IPS-18a (cell line): ENCODE results near the gene LILRA6.
"Not testable (repeated sequence)": the region's sequence is repeated elsewhere in the genome, so short reads cannot be mapped to it uniquely, and the experiment has no call there.

ENCODE experiments used
- H3K27ac ChIP-seq: one replicate; pipeline ENCODE4 v1.5.1; 2013; ENCODE audit warnings: low read length
- H3K27me3 ChIP-seq: one replicate; pipeline ENCODE4 v1.6.1; 2013; ENCODE audit warnings: mild to moderate bottlenecking, low read length; ENCODE audit not compliant: control insufficient read depth, insufficient read depth
- H3K36me3 ChIP-seq: one replicate; pipeline ENCODE4 v1.6.1; 2013; ENCODE audit warnings: low read depth, low read length; ENCODE audit not compliant: control insufficient read depth
- H3K4me1 ChIP-seq: one replicate; pipeline ENCODE4 v1.6.1; 2013; ENCODE audit warnings: low read depth, low read length; ENCODE audit not compliant: control insufficient read depth
- H3K4me3 ChIP-seq: one replicate; pipeline ENCODE4 v1.5.1; 2013; ENCODE audit warnings: low read length
- H3K9ac ChIP-seq: one replicate; pipeline ENCODE4 v1.6.1; 2013; ENCODE audit warnings: mild to moderate bottlenecking, low read length, moderate library complexity
- H3K9me3 ChIP-seq: one replicate; pipeline ENCODE4 v1.6.1; 2013; ENCODE audit warnings: low read depth, low read length; ENCODE audit not compliant: control insufficient read depth

Gene LILRA6

DNA sequence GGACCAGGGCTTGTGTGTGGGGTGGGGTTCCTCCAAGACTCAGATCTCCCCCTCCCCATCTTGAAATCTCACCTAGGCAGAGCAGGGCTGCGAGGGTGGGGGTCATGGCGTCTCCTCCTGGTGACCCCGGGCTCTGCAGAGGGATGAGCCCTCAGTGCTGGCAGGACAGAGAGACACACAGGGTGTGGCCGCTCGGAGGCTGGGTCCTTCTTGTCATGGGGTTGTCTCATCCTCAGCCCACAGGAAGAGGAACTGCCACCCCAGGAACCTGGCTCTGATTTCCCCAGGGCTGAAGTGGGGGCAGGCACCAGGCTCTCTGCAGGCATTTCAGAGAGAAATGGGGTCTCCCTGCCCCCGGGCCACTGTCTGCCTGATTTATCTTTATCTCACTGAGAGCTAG, at the start of gene LILRA6:
TSS of gene LILRA6 (minus strand) at position 145 of the 400 bp plus-strand sequence.
- H3K9ac ChIP-seq, H3K27ac ChIP-seq, H3K27me3 ChIP-seq, H3K36me3 ChIP-seq, H3K4me3 ChIP-seq, H3K9me3 ChIP-seq, H3K4me1 ChIP-seq: not testable (repeated sequence)

DNA sequence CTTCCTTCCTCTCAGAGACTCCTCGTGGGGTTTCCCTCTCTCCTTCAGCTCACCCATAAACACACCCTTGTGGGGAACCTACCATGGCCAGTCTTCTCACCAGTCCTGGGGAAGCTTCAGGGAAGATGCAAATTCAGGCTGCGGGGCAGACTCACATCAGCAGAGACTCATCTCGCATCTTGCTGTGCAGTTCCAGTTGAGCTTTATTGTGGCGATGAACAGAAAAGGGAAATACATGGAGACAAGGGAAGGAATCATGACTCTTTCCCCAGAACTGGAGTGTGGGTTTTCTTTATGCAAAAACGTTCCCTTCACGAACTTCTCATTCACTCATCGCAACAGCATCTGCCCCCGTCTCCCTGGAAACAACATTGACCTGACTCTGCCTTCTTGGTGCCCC, 46.6 kb upstream of the LILRA6 start:
- not testable (repeated sequence) for H3K27me3 ChIP-seq, H3K27ac ChIP-seq, H3K4me1 ChIP-seq, H3K9me3 ChIP-seq, H3K4me3 ChIP-seq, H3K36me3 ChIP-seq, H3K9ac ChIP-seq

DNA sequence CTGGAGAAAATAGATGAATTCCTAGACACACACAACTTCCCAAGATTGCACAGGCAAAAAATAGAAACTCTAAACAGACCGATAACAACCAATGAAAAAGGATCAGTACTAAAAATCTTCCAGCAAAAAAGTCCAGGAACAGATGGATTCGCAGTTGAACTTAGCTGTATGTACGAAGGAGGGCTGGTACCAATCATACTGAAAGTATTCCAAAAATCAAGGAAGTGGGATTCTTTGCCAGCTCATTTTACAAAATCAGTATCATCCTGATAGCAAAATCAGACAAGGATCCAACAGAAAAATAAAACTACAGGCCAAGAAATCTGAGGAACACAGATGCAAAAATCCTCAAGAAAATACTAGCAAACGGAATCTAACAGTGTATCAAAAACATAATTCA, 44.9 kb upstream of the LILRA6 start:
- no peak overlapping the region for H3K4me3 ChIP-seq
- no peaks in the 10 kb centered on the region for H3K4me1 ChIP-seq
- no peaks in the 10 kb centered on the region for H3K36me3 ChIP-seq
- no peak overlapping the region for H3K9ac ChIP-seq
- no peak overlapping the region for H3K27ac ChIP-seq
- no peaks in the 10 kb centered on the region for H3K9me3 ChIP-seq
- H3K27me3 ChIP-seq = no peaks in the 10 kb centered on the region

DNA sequence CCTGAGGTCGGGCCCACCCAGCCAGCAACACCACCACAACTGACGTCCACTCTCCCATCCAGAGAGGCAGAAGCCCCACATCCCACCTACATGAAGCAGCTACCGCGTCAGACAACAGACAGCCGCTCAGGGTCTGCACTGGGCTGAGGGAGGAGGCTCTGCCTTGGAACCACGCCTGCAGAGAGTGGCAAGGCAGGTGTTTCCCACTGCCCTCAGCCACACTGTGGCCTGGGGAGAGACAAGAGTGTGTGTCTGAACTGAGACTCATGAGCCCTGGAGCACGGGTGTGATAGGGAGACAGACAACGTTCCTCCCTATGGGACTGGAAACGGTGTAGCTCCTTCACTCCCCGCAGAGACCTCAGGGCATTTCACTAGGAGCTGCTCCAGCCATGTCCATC, 43.7 kb upstream of the LILRA6 start:
- H3K27me3 ChIP-seq, H3K27ac ChIP-seq, H3K9me3 ChIP-seq, H3K4me1 ChIP-seq, H3K36me3 ChIP-seq, H3K4me3 ChIP-seq, H3K9ac ChIP-seq: not testable (repeated sequence)

DNA sequence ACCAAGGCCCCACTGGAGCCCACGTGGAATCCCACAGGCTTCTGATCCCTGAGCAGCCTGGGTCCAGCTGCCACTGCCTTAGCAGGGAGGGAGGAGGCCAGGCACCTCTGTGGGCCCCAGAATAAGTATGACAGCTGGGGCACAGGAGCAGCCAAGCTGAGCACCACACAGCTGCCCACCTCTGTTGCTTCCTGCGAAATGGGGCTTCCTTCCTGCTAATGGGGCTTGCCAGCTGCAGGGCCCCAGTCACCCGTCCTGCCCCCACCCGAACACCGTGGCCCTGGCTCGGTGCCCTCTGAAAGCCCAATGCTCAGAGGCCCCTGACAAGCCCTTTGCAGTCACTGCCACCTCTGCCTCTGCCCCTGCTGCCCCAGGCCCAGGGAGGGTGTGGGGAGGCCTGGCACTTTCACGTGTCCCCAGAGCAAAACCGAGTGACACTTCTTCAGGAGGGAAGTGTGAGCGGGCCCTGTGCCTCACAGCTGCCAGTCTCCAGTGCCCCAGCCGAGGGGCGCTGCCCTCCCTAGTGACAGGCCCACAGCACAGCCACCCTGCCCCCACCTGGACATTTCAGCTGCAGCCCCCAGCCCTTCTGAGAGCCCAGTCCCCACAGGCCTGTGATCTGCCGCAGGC, 43.0 kb upstream of the LILRA6 start:
- not testable (repeated sequence) for H3K4me3 ChIP-seq, H3K9me3 ChIP-seq, H3K36me3 ChIP-seq, H3K9ac ChIP-seq, H3K4me1 ChIP-seq, H3K27ac ChIP-seq, H3K27me3 ChIP-seq

DNA sequence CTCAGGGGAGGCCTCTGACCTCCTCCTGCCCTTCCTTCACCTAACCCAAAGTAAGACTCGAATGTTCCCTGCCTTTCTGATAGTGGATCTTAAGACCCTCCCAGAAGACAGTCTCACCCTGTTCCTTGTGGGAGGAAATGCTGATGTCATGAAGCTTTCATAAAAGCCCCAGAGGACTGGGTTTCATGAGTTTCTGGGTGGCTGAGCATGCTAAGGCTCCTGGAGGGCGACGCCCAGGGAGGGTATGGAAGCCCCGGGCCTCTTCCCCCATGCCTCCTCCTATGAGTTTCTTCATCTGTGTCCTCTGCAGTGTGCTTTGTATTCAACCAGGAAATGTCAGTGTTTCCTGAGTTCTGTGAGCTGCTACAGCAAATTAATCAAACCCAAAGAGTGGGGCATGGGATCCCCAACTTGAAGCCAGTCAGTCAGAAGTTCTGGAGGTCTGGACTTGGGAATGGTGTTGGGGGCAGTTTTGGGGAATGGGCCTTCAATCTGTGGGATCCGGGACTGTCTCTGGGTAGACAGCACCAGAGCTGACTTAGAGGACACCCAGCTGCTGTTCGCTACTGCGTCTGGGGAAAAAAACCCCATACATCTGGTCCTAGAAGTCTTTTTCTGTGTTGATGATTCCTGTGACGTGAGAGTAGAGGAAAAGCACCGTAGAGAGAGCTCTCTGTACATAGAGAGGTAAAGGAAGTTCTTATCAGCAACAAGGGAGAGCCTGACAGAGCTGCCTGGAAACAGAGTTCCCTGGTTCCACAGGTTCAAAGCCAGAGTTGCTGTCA, 40.3 kb upstream of the LILRA6 start:
- Histone ChIP-seq H3K27me3 (no peaks in the 10 kb centered on the region), H3K27ac (no peak overlapping the region)

DNA sequence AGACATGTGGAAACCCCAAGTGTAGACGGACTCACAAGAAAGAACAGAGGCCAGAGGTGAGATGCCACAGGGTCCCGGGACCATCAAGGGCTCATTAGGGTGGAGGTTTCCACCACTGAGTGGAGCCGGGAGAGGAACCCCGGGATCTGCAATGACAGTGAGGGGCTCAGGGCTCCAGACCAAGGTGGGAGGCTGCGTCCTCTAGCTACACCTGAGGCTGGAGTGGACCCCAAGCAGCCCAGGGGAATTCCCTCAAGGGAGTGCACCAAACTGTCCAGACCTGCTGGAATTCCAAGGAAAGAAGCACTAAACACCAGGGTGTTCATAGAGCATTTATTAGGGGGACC, 39.1 kb upstream of the LILRA6 start:
- not testable (repeated sequence) for H3K9me3 ChIP-seq, H3K36me3 ChIP-seq, H3K4me3 ChIP-seq, H3K9ac ChIP-seq, H3K27ac ChIP-seq, H3K27me3 ChIP-seq, H3K4me1 ChIP-seq

More for the DNA sequence above, 40.3 kb upstream of the LILRA6 start:
- Histone ChIP-seq H3K36me3 (no peaks in the 10 kb centered on the region), H3K4me3 (no peak overlapping the region), H3K4me1 (no peaks in the 10 kb centered on the region), H3K9ac (no peak overlapping the region), H3K9me3 (no peaks in the 10 kb centered on the region)

DNA sequence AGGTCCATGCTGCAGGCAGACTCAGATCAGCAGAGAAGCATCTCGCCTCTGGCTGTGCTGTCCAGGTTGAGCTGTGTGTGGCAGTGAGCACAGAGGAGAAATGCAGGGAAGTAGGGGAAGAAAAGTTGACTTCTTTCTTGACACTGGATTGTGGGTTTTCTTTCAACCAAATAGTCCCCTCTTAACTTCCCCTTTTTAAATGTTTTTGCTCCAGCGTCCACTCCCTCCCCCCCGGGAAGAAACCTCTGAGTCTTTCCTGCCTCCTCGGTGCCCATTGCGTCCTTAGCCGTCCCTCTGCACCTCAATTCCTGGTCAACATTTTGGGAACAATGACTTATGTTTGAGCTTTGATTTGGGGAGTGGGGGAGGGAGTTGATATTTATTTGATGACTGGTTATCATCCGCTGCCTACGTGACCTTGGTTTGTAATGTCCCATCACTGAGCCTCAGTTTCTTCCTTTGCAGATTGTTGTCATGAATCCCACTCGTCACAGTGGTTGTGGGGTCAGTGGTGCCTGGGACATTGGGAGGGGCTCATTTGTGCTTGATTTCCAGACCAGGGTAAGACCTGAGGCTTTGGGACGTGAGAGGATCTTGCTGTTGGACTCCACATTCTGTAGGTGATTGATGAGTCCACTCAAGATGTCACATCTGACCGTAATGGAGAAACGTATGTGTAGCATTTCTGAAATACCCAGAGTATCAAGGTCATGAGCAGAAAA, 38.6 kb upstream of the LILRA6 start, which contains the start of gene LILRB2:
TSS of gene LILRB2 (minus strand) at position 104 of the 722 bp plus-strand sequence. CDS start 614 bp downstream, outside the sequence.
- H3K27me3 ChIP-seq = no peaks in the 10 kb centered on the region
- H3K27ac ChIP-seq = no peak within 1 kb of the TSS
- no peaks in the 10 kb centered on the region for H3K9me3 ChIP-seq
- no peaks in the 10 kb centered on the region for H3K4me1 ChIP-seq
- no peaks in the 10 kb centered on the region for H3K36me3 ChIP-seq
- H3K9ac ChIP-seq = no peak within 1 kb of the TSS
- no peak within 1 kb of the TSS for H3K4me3 ChIP-seq

DNA sequence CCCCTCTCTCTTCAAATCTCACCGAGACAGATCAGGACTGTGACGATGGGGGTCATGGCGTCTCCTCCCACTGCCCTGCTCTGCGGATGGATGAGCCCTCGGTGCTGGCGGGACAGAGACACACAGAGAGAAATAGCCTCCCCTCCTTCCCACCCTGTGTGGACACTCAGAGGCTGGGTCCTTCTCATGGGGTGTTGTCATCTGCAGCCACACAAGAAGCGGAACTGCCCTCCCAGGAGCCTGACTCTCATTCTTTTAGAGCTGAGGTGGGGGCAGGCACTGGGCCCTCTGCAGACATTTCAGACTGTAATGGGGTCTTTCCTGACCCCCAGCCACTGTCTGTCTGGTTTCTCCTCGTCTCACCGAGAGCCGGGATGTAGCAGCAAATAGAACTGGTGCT, 37.9 kb upstream of the LILRA6 start:
- not testable (repeated sequence) for H3K36me3 ChIP-seq, H3K27me3 ChIP-seq, H3K9ac ChIP-seq

DNA sequence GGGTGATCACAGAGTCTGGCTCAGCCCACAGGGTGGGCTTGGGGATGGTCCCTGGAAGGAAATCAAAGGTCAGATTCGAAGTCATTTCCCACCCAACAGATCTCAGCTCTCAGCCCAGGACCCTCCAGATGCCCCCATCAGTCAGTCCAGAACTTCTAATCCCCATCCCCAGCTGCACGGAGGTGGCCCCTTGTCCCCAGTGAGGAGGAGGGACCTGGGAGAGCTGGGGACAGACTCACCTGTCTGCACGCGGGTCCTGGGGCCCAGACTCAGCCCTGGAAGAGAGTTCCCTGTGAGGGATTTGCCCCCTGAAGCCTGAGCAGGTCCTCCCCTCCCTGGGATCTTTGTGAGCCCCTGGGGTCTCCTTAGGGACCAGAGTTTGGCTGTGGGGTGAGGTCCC, 37.4 kb upstream of the LILRA6 start:
- H3K4me1 ChIP-seq, H3K27me3 ChIP-seq, H3K9ac ChIP-seq: not testable (repeated sequence)

More for the DNA sequence above, 37.9 kb upstream of the LILRA6 start:
- not testable (repeated sequence) for H3K9me3 ChIP-seq, H3K4me1 ChIP-seq, H3K4me3 ChIP-seq, H3K27ac ChIP-seq

DNA sequence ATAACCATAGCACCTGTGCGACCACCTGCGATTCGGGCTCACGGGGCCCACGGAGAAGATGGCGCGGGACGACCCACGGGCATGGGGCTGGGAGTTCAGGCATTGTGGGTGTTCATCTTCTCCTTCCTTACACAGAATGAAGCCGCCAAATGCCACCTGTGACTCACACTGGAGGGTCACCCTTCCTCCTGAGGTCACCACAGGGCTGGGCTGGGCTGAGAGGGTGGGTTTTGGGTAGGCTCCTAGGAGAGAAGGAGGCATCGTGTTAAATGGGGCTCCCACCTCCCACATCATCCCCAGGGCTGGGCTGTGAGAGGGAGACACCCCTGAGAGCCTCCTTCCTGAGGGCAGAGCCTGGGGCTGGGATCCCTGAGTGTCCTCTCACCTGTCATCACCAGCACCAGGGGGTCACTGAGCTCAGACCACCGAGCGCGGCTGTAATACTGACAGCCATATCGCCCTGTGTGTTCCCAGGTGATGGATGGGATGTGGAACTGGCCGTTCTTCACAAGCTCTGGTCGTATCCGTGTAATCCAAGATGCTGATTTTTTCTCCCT, 36.9 kb upstream of the LILRA6 start:
- Histone ChIP-seq H3K4me1 (no peaks in the 10 kb centered on the region), H3K36me3 (no peaks in the 10 kb centered on the region), H3K4me3 (no peak overlapping the region), H3K27ac (no peak overlapping the region), H3K27me3 (no peaks in the 10 kb centered on the region), H3K9me3 (no peaks in the 10 kb centered on the region), H3K9ac (no peak overlapping the region)

More for the DNA sequence above, 37.4 kb upstream of the LILRA6 start:
- not testable (repeated sequence) for H3K4me3 ChIP-seq, H3K36me3 ChIP-seq, H3K27ac ChIP-seq, H3K9me3 ChIP-seq
